K562 (cell line): Measurements from ENCODE around the gene CNTN2. TPM values are rescaled to one million over a fixed set of nuclear protein-coding genes. Genes with fewer than 3 reads are reported as not detected.

ENCODE experiments used
- ATF7 ChIP-seq: fragments of 450-650 bp; IDR thresholded peaks from 2 replicates; pipeline ENCODE4 v1.7.1; 2014; ENCODE audit warnings: mild to moderate bottlenecking, moderate library complexity
- ELF4 ChIP-seq: fragments of 450-650 bp; formaldehyde crosslinking; IDR thresholded peaks from 2 replicates; pipeline ENCODE4 v1.4.0; 2022; ENCODE audit warnings: missing genetic modification characterization
- LCOR ChIP-seq: sonication (generic); formaldehyde crosslinking; IDR thresholded peaks from 2 replicates; pipeline ENCODE4 v1.8.0; 2022; ENCODE audit warnings: mild to moderate bottlenecking, missing genetic modification reagents
- MTF1 ChIP-seq: fragments of 250-450 bp; sonication (Bioruptor Pico); IDR thresholded peaks from 2 replicates; pipeline ENCODE4 v1.9.0; 2021; ENCODE audit warnings: moderate library complexity, mild to moderate bottlenecking, inconsistent platforms, borderline replicate concordance
- NBN ChIP-seq: fragments of 450-650 bp; IDR thresholded peaks from 2 replicates; pipeline ENCODE4 v1.6.1; 2016; ENCODE audit warnings: low read depth, mild to moderate bottlenecking
- NCOA6 ChIP-seq: fragments of 450-650 bp; IDR thresholded peaks from 2 replicates; pipeline ENCODE4 v1.6.1; 2017; ENCODE audit warnings: mild to moderate bottlenecking
- NFIC ChIP-seq: fragments of 450-650 bp; IDR thresholded peaks from 2 replicates; pipeline ENCODE4 v1.6.1; 2017; ENCODE audit warnings: mild to moderate bottlenecking, inconsistent platforms
- PHF20 ChIP-seq: fragments of 450-650 bp; IDR thresholded peaks from 2 replicates; pipeline ENCODE4 v1.6.1; 2018; ENCODE audit not compliant: partially characterized antibody
- SRSF1 ChIP-seq: fragments of 200-400 bp; formaldehyde crosslinking; IDR thresholded peaks from 2 replicates; pipeline ENCODE4 v1.6.1; 2017; ENCODE audit warnings: mild to moderate bottlenecking, low read depth, low read length, moderate library complexity
- TAF1 ChIP-seq: IDR thresholded peaks from 2 replicates; pipeline ENCODE4 v1.6.1; 2011; ENCODE audit warnings: mild to moderate bottlenecking, low read length, moderate library complexity; ENCODE audit not compliant: insufficient read depth, control insufficient read depth, severe bottlenecking; ENCODE audit errors: extremely low read depth
- TEAD1 ChIP-seq, 2 experiments: fragments of 450-650 bp in 1 of 2; sonication (generic) in 1 of 2; formaldehyde crosslinking; IDR thresholded peaks; 2 replicates each; pipeline versions ENCODE4 v1.4.0 to v1.8.0; 2020 to 2022; ENCODE audit warnings: mild to moderate bottlenecking in 2 of 2, missing genetic modification reagents in 1 of 2
- XRCC5 ChIP-seq: fragments of 200-400 bp; formaldehyde crosslinking; IDR thresholded peaks from 2 replicates; pipeline ENCODE4 v1.6.1; 2017; ENCODE audit warnings: low read depth, mild to moderate bottlenecking, low read length
- ZBTB7A ChIP-seq: IDR thresholded peaks from 2 replicates; pipeline ENCODE4 v1.6.1; 2011; ENCODE audit warnings: low read depth, mild to moderate bottlenecking, low read length, moderate library complexity, borderline replicate concordance; ENCODE audit not compliant: control insufficient read depth
- ZNF324 ChIP-seq: fragments of 250-450 bp; sonication (Bioruptor Pico); IDR thresholded peaks from 2 replicates; pipeline ENCODE4 v1.4.0; 2020; ENCODE audit warnings: mild to moderate bottlenecking
- ZNF589 ChIP-seq: fragments of 200-800 bp; sonication (Bioruptor generic); IDR thresholded peaks from 2 replicates; pipeline ENCODE4 v1.6.1; 2016; ENCODE audit warnings: low read depth, missing genetic modification characterization, missing compliant biosample characterization
- ZNF644 ChIP-seq: fragments of 200-800 bp; sonication (Bioruptor generic); IDR thresholded peaks from 2 replicates; pipeline ENCODE4 v1.6.1; 2016; ENCODE audit warnings: low read depth, missing genetic modification characterization, missing compliant biosample characterization
- ZNF780A ChIP-seq: fragments of 250-450 bp; sonication (Bioruptor Pico); IDR thresholded peaks from 2 replicates; pipeline ENCODE4 v1.5.0; 2021; ENCODE audit warnings: mild to moderate bottlenecking
- polyA plus RNA-seq, 8 experiments: library from polyadenylated mRNA; depleted of rRNA in 4 of 8; stranded (reverse) in 5 of 8; unstranded in 3 of 8; fragments of >200 nt; fragmentation: Nextera tagmentation in 2 of 8; fragmentation: Illumina TruSeq in 1 of 8; extraction: Ambion mirVana in 2 of 8; extraction: Trizol in 1 of 8; gene quantifications; 2 replicates each; pipeline versions ENCODE4 v1.2.1 to v1.2.3, GENCODE V29; 2011 to 2014; ENCODE audit warnings: inconsistent platforms in 1 of 8, missing spikeins in 1 of 8
- total RNA-seq, 7 experiments: library from RNA; depleted of rRNA in 6 of 7; stranded (reverse); fragments of >200 nt in 6 of 7; fragmentation: Illumina TruSeq in 2 of 7; extraction: Trizol in 2 of 7; gene quantifications; 2 replicates each; pipeline versions ENCODE4 v1.2.1 to v1.2.3, GENCODE V29; 2011 to 2021; ENCODE audit warnings: low replicate concordance in 1 of 7
- TF ChIP-seq, protein P1 (sequence below): sonication (generic); formaldehyde crosslinking; IDR thresholded peaks from 2 replicates; pipeline ENCODE4 v1.8.1; 2023; ENCODE audit warnings: mild to moderate bottlenecking, missing genetic modification reagents, moderate library complexity
- TF ChIP-seq, protein P2 (sequence below): fragments of 250-450 bp; sonication (Bioruptor Pico); IDR thresholded peaks from 2 replicates; pipeline ENCODE4 v1.5.0; 2020; ENCODE audit warnings: mild to moderate bottlenecking, borderline replicate concordance
- TF ChIP-seq, protein P3 (sequence below), 2 experiments: fragments of 450-650 bp in 1 of 2; sonication (generic) in 1 of 2; formaldehyde crosslinking; conservative IDR thresholded peaks; 2 replicates each; pipeline versions ENCODE4 v1.4.0 to v1.8.1; 2020 to 2022; ENCODE audit warnings: mild to moderate bottlenecking in 1 of 2, missing genetic modification reagents in 1 of 2
- TF ChIP-seq, protein P4 (sequence below): fragments of 450-650 bp; formaldehyde crosslinking; IDR thresholded peaks from 2 replicates; pipeline ENCODE4 v1.4.0; 2022; ENCODE audit warnings: mild to moderate bottlenecking, moderate library complexity
- TF ChIP-seq, protein P5 (sequence below): sonication (generic); formaldehyde crosslinking; IDR thresholded peaks from 2 replicates; pipeline ENCODE4 v1.8.0; 2022; ENCODE audit warnings: missing genetic modification reagents, mild to moderate bottlenecking, moderate library complexity, borderline replicate concordance

CNTN2 gene
- total and polyA plus RNA-seq, 9 of the 15 experiments (the other 6 are each of a cell fraction or from before 2014, with no cell fraction given): not detected

DNA sequence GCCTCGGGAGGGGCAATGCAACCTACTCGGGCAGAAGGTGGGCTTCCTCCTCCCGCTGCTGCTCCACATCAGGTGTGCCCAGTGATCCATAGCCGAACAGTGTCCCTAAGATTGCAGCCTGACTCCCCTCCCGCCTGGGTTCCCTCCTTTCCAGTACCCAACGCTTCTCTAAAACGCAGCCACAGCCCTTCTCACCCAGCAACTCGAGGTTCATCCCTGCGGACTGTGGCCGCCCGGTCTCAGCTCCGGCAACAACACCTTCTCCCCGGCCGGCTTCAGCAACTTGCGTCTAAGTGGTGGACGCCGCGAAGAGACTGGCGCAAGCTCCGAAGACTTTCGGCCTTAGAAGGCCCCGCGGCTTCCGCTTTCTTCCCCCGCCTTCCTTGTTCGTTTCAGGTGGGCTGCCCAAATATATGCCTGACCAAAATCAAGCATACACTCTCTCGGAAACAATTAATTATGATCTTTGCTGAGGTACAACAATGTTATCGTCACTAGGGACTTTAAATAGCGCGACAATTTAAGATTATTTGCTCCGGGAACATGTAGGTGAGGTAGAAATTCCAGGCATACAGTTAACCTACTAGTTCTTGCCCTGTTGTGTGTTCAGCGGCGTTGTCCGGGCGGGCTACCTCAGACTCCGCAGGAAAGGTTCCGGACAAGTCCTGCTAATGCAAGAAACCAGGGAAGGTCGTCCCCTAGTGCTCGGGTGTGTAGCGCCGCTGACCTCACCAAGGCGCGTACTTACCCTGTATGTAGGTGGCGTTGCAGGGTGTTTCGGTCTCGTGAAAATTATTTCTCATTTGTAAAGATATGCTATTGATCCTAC is 78.9 kb downstream of the CNTN2 start, which contains the start of gene RBBP5 (continued):
- TF ChIP-seq NBN (peak; percentile 99), TEAD1 (CRISPR knock-in tag; IDR thresholded peaks at IDR 0.05) (peak; percentile 73 to 98), NFIC (peak; percentile 70), NCOA6 (0 out of 2 replicates have a peak, but pooled peaks have one; percentile 31), TAF1 (peak; percentile 84), ZNF324 (CRISPR knock-in tag) (no peak), XRCC5 (peak; percentile 100), PHF20 (peak; percentile 97), MTF1 (CRISPR knock-in tag) (no peak), ATF7 (peak; percentile 97), ELF4 (CRISPR knock-in tag) (peak; percentile 90), ZNF780A (no peak), ZBTB7A (peak; percentile 48; the same call in 1 of the 2 replicates), LCOR (CRISPR knock-in tag) (peak; percentile 87), SRSF1 (no peak), ZNF589 (peak; percentile 98), ZNF644 (tag) (peak; percentile 82; the same call in 1 of the 2 replicates)
- TF ChIP-seq, protein P1, sequence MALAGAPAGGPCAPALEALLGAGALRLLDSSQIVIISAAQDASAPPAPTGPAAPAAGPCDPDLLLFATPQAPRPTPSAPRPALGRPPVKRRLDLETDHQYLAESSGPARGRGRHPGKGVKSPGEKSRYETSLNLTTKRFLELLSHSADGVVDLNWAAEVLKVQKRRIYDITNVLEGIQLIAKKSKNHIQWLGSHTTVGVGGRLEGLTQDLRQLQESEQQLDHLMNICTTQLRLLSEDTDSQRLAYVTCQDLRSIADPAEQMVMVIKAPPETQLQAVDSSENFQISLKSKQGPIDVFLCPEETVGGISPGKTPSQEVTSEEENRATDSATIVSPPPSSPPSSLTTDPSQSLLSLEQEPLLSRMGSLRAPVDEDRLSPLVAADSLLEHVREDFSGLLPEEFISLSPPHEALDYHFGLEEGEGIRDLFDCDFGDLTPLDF (CRISPR knock-in tag): peak; percentile 94; the same call in 1 of the 2 replicates
- TF ChIP-seq, protein P2, sequence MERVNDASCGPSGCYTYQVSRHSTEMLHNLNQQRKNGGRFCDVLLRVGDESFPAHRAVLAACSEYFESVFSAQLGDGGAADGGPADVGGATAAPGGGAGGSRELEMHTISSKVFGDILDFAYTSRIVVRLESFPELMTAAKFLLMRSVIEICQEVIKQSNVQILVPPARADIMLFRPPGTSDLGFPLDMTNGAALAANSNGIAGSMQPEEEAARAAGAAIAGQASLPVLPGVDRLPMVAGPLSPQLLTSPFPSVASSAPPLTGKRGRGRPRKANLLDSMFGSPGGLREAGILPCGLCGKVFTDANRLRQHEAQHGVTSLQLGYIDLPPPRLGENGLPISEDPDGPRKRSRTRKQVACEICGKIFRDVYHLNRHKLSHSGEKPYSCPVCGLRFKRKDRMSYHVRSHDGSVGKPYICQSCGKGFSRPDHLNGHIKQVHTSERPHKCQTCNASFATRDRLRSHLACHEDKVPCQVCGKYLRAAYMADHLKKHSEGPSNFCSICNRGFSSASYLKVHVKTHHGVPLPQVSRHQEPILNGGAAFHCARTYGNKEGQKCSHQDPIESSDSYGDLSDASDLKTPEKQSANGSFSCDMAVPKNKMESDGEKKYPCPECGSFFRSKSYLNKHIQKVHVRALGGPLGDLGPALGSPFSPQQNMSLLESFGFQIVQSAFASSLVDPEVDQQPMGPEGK (CRISPR knock-in tag): peak; percentile 91
- TF ChIP-seq, protein P3, sequence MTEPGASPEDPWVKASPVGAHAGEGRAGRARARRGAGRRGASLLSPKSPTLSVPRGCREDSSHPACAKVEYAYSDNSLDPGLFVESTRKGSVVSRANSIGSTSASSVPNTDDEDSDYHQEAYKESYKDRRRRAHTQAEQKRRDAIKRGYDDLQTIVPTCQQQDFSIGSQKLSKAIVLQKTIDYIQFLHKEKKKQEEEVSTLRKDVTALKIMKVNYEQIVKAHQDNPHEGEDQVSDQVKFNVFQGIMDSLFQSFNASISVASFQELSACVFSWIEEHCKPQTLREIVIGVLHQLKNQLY (CRISPR knock-in tag; conservative IDR thresholded peaks at IDR 0.05): no peak
- TF ChIP-seq, protein P4, sequence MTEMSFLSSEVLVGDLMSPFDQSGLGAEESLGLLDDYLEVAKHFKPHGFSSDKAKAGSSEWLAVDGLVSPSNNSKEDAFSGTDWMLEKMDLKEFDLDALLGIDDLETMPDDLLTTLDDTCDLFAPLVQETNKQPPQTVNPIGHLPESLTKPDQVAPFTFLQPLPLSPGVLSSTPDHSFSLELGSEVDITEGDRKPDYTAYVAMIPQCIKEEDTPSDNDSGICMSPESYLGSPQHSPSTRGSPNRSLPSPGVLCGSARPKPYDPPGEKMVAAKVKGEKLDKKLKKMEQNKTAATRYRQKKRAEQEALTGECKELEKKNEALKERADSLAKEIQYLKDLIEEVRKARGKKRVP (CRISPR knock-in tag): peak; percentile 46; the same call in 1 of the 2 replicates
- TF ChIP-seq, protein P5, sequence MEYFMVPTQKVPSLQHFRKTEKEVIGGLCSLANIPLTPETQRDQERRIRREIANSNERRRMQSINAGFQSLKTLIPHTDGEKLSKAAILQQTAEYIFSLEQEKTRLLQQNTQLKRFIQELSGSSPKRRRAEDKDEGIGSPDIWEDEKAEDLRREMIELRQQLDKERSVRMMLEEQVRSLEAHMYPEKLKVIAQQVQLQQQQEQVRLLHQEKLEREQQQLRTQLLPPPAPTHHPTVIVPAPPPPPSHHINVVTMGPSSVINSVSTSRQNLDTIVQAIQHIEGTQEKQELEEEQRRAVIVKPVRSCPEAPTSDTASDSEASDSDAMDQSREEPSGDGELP: peak; percentile 86
